ENCODE results near the gene TTLL11.

Gene TTLL11

DNA sequence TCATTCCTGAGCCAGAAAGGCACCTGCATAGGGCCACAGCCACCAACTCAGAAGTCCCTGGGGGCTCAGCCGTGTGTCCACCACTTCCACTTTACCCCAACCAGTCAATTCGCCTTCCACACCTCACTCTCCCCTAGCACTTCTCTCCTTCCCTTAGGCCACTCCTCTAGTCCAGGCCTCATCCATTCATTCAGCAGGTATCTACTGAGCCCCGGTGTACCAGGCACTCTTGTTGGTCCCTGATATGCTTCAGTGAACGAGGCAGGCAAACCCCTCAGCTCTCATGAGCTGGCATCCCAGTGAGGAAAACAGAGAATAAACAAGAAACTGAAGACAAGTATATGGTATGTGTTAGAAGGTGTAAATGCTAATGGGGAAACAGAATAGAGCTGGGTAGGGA lies 37.7 kb upstream of the TTLL11 start:
- H3K4me1 ChIP-seq (ENCODE audit: control insufficient read depth in 1 of 2, insufficient read depth in 1 of 2, low read depth in 1 of 2, low read length in 1 of 2): peaks cover 0 to 4% of the 10 kb centered on the region in 2 experiments
- no peak for TF ChIP-seq CTCF (IDR thresholded peaks at IDR 0.05)
- H3K4me3 ChIP-seq (ENCODE audit: low read depth in 1 of 2, low read length in 1 of 2): no peak overlapping the region
- H3K27ac ChIP-seq: no peak overlapping the region
- peaks cover 71% of the 10 kb centered on the region for H3K27me3 ChIP-seq
- H3K9me3 ChIP-seq: no peaks in the 10 kb centered on the region
- no peaks in the 10 kb centered on the region for H3K36me3 ChIP-seq

DNA sequence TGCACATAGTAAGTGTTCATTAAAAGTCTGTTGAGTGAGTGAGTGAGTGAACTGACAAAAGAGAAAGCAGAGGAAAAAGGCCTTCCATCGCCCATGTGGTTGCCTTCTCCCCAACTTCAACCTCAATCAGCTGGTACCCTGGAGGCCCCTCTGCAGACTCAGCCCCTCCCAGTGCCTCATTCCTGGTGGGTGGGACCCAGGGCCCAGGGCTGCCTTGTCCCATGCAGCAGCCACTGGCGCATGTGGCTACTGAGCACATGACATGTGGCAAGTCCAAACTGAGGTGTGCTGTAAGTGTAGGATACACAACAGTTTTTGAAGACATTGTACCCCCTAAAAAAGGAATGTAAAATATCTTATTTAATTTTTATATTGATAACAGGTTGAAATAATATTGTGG lies 36.9 kb upstream of the TTLL11 start:
- Histone ChIP-seq H3K4me3 (ENCODE audit: low read depth in 1 of 2, low read length in 1 of 2) (no peak overlapping the region), H3K4me1 (ENCODE audit: control insufficient read depth in 1 of 2, insufficient read depth in 1 of 2, low read depth in 1 of 2, low read length in 1 of 2) (peaks cover 0 to 4% of the 10 kb centered on the region in 2 experiments), H3K27ac (no peak overlapping the region), H3K36me3 (no peaks in the 10 kb centered on the region), H3K9me3 (no peaks in the 10 kb centered on the region), H3K27me3 (peaks cover 80% of the 10 kb centered on the region)
- TF ChIP-seq CTCF (IDR thresholded peaks at IDR 0.05): no peak

- Histone ChIP-seq H3K36me3 (no peaks in the 10 kb centered on the region), H3K27me3 (peaks cover 88% of the 10 kb centered on the region), H3K4me1 (ENCODE audit: control insufficient read depth in 1 of 2, insufficient read depth in 1 of 2, low read depth in 1 of 2, low read length in 1 of 2) (peaks cover 0 to 4% of the 10 kb centered on the region in 2 experiments), H3K27ac (no peak overlapping the region), H3K9me3 (no peaks in the 10 kb centered on the region), H3K4me3 (ENCODE audit: low read depth in 1 of 2, low read length in 1 of 2) (no peak overlapping the region)
- TF ChIP-seq CTCF (IDR thresholded peaks at IDR 0.05): no peak
These were observed 35.8 kb upstream of the TTLL11 start for GRCh38 chr9:122128969-122129343.

DNA sequence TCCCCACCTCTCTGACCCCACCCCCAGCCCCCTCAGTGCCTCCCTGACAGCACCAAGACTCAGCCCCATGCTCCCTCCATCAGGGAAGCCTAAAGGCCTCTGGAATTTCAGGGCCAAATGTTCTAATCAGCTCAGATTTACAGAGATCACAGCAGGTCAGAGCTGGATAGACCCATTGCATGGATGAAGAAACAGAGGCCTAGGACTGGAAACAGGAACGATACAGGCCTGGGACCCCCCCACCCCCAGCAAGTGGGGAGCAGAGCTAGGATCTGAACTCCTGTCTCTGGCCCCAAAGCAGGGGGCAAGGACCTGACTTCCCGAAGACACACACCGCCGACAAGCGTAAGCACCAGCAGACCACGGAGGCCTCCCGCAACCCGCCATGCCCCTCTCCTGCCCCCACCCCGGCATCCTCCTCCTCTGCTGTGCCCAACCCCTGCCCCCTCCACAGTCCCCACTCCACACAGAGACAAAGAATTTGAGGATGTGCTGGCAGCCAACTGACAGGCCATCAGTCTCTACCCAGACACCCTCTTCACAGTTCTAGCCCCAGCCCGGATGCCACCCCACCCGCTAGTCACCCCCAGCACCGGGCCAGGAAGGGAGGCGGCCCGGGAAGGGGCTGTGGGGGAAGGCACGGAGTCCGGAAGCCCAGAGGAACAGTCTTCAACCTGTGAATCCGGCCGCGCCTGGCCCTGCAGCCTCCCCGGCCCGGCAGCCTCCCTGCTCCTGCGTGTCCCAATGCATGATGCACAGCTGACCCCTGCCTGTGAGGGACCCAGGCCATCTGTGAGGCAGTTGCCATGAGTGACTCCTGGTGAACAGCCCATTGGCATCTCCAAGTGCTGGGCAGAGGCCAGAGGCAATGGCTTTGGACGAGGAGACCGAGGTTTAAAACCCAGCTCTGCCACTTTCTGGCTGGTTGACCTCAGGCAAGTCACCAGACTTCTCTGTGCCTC lies 35.2 kb upstream of the TTLL11 start:
- Histone ChIP-seq H3K27me3 (peaks cover 88% of the 10 kb centered on the region), H3K9me3 (no peaks in the 10 kb centered on the region), H3K4me3 (ENCODE audit: low read depth in 1 of 2, low read length in 1 of 2) (no peak overlapping the region), H3K27ac (no peak overlapping the region), H3K36me3 (no peaks in the 10 kb centered on the region), H3K4me1 (ENCODE audit: control insufficient read depth in 1 of 2, insufficient read depth in 1 of 2, low read depth in 1 of 2, low read length in 1 of 2) (peaks cover 0 to 4% of the 10 kb centered on the region in 2 experiments)
- TF ChIP-seq CTCF (IDR thresholded peaks at IDR 0.05): no peak

GRCh38 chr9:122127396-122127798 lies 34.3 kb upstream of the TTLL11 start:
- no peak for TF ChIP-seq CTCF (IDR thresholded peaks at IDR 0.05)
- Histone ChIP-seq H3K9me3 (no peaks in the 10 kb centered on the region), H3K4me3 (ENCODE audit: low read depth in 1 of 2, low read length in 1 of 2) (no peak overlapping the region), H3K4me1 (ENCODE audit: control insufficient read depth in 1 of 2, insufficient read depth in 1 of 2, low read depth in 1 of 2, low read length in 1 of 2) (peaks cover 0 to 4% of the 10 kb centered on the region in 2 experiments), H3K27me3 (peaks cover 82% of the 10 kb centered on the region), H3K36me3 (no peaks in the 10 kb centered on the region), H3K27ac (no peak overlapping the region)
